HL-60 (cell line): ENCODE data around the gene GNG3.

Experiments
- CTCF ChIP-seq: IDR thresholded peaks from one replicate; pipeline ENCODE4 v1.5.1; 2011; ENCODE audit warnings: low read length, control low read depth, inconsistent platforms; ENCODE audit not compliant: insufficient read depth
- POLR2AphosphoS5 ChIP-seq: IDR thresholded peaks from 2 replicates; pipeline ENCODE4 v1.6.1; 2012; ENCODE audit warnings: low read depth
- REST ChIP-seq: IDR thresholded peaks from 2 replicates; pipeline ENCODE4 v1.6.1; 2012; ENCODE audit warnings: low read depth; ENCODE audit not compliant: insufficient replicate concordance

GRCh38 chr11:62710001-62710345 lies 2.5 kb downstream of the GNG3 start:
- no peak for TF ChIP-seq CTCF
- TF ChIP-seq REST: no peak
- TF ChIP-seq POLR2AphosphoS5: no peak; the same call in 1 of the 2 replicates
